Ovary (tissue), 3 donors: Measurements from ENCODE around the gene PKD1L1.

Experiments used
- CTCF ChIP-seq, 3 donors: fragments of 450-650 bp in 2 of 3; fragments of 200-600 bp in 1 of 3; IDR thresholded peaks; one replicate each; pipeline versions ENCODE4 v1.5.1 to v1.8.0; 2016 to 2022; ENCODE audit warnings: antibody characterized with exemption in 3 of 3, mild to moderate bottlenecking in 1 of 3
- EP300 ChIP-seq: sonication (generic); formaldehyde crosslinking; IDR thresholded peaks from one replicate; pipeline ENCODE4 v1.6.1; 2017; ENCODE audit warnings: antibody characterized with exemption
- POLR2A ChIP-seq: fragments of 450-650 bp; IDR thresholded peaks from one replicate; pipeline ENCODE4 v1.6.1; 2017; ENCODE audit warnings: antibody characterized with exemption, mild to moderate bottlenecking, moderate library complexity
- donor health status: DM: no; HTN: no; CAD: no.

- TF ChIP-seq CTCF (IDR thresholded peaks at IDR 0.05): no peak
- no peak for TF ChIP-seq EP300
- no peak for TF ChIP-seq POLR2A
Measured at GRCh38 chr7:47764746-47765145, 183.5 kb downstream of the PKD1L1 start.
